ENCODE data around the gene PPP1R2B. TPM values are rescaled to one million over a fixed set of nuclear protein-coding genes. Genes with fewer than 3 reads are reported as not detected.

PPP1R2B gene
- total RNA-seq, 1 donor from 2014 or later, result 0.40 TPM

DNA sequence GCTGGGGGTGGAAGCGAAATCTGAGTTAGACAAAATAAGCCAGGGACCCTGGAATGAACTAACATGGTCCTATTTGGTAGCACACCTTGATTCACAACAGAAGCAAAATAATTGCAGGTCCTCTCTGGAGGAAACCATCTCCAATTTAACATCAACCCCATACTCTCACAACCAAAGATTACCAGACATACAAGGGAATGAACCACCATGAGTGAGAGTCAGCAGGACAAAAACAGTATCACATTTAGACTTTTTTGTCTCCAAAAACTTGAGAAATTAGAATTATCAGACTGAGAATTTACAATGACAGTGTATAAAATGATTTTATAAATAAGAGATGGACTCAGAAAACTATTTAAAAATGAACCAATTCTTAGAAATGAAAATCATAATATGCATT is 21.1 kb downstream of the PPP1R2B start:
- DNase-seq (ENCODE audit: low read depth in 2 of 2), result no peak

GRCh38 chr5:156879665-156880285 is 29.7 kb downstream of the PPP1R2B start:
- DNase-seq (ENCODE audit: low read depth in 2 of 2), result no peak

DNA sequence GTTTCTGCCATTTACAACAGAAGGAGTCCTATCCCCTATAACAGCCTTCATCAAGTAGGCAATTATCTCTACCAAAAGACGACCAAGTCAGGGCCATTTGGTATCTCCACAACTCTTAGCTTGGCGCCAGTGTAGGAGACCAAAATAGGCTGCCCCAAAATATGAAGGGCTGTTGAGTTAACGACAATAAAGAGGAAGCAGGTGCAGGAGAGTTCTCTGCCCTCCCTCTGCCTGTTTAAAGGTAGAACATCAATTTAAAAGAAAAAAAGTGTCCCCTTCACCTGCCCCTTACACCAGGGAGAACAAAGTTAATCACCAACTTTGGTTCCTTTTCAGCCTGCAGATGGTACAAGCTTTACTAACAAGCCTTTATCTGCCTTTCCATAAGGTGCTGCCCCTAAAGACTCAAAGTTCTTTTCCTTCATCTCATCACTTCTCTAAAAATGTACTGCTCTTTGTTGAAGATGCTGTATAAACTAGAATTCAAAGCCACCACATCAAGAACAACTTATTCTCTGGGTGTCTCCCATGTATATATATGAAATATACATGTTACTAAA is 33.3 kb downstream of the PPP1R2B start:
- DNase-seq (ENCODE audit: low read depth in 2 of 2), result no peak

DNA sequence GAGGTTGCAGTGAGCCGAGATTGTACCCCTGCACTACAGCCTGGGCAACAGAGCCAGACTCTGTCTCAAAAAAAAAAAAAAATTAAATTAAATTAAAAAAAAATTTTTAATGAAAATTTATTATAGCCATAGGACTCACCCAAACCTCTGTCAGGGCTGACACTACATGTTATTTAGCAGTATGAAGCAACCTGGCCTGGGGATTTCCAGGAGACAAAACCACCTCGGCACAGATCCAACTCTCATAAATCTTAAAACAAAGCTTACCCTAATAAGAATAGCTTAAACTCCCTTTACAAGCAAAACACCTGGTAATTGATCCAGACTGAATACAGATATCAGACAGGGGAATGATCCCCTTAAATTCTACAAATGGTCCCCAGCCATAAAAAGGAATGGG is 38.4 kb downstream of the PPP1R2B start:
- no peak for DNase-seq (ENCODE audit: low read depth in 2 of 2)

- DNase-seq (ENCODE audit: low read depth in 2 of 2), result no peak
These were observed 42.1 kb downstream of the PPP1R2B start for GRCh38 chr5:156892223-156892622.

DNA sequence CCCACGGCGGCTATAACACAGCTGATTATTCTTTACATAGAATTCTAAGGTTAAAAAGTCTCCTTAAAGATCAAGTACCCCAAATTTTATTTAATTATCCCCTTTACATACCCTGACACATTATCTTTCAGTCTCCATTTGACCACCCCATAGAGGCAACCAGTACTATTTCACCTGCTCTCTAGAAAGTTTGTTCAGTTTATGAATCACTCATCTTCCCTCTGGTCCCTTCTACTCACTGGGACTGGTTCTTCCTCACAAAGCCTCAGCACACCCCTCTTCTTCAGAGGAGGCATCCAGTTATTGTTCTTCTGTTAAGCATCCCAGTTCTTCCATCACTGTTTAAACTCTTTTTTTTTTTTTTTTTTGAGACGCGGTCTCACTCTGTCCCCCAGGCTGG is 42.8 kb downstream of the PPP1R2B start:
- no peak for DNase-seq (ENCODE audit: low read depth in 2 of 2)

DNA sequence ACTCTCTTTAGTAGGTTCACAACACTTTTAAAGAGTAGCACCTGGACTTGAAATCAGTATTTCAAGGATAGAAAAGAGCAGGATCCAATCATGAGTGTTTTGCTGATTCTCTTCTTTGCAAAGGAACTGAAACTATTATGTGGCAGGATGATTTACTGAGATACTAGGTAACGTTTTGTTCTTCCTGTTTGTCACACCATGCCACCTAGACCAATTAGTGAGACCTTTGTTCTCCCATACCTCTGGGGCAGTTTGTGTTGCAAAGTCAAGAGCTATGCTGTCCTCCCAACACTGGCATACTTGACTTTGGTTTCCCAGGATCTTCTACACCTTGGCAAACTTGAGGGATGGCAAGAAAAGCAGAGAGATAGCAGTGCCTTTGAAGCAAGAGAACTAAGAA is 43.4 kb downstream of the PPP1R2B start:
- no peak for DNase-seq (ENCODE audit: low read depth in 2 of 2)

- no peak for DNase-seq (ENCODE audit: low read depth in 2 of 2)
These were observed 46.5 kb downstream of the PPP1R2B start for GRCh38 chr5:156896546-156896945.

Other genes with a start within 250 kb of the PPP1R2B start
- gene TIMD4, start 112.9 kb downstream of the PPP1R2B start, total RNA-seq, result not detected in 2 replicates
- not detected in 2 replicates for gene HAVCR1, start 208.8 kb downstream of the PPP1R2B start, total RNA-seq